GM12892 (cell line): ENCODE results near the gene DNAJC17.

Experiments
- POLR2A ChIP-seq: IDR thresholded peaks from 2 replicates; pipeline ENCODE4 v1.6.1; 2011; ENCODE audit warnings: low read depth, low read length, control low read depth
- POLR2AphosphoS5 ChIP-seq: IDR thresholded peaks from 2 replicates; pipeline ENCODE4 v1.6.1; 2011; ENCODE audit warnings: low read depth, low read length, control low read depth
- TAF1 ChIP-seq: IDR thresholded peaks from 2 replicates; pipeline ENCODE4 v1.6.1; 2011; ENCODE audit warnings: low read depth, mild to moderate bottlenecking, control low read depth, low read length, borderline replicate concordance

DNA sequence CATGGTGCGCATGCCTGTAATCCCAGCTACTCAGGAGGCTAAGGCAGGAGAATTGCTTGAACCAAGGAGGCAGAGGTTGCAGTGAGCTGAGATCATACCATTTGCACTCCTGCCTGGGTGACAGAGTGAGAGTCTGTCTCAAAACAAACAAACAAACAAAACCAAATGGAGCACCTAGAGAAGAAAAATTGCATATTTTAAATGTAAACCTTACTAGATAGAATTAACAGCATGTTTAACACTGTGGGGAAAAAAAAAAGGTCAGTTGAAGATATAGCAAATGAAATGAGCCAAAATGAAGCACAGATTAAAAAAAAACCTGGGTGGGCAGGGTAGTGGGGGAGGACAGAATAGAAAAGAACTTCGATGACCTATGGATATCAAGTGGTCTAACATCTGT is 13.9 kb upstream of the DNAJC17 start:
- no peak for TF ChIP-seq TAF1
- TF ChIP-seq POLR2AphosphoS5: no peak
- TF ChIP-seq POLR2A: no peak
